Bronchial epithelial cell (primary cell): ENCODE measurements around the gene RECK. TPM values are rescaled to one million over a fixed set of nuclear protein-coding genes. Genes with fewer than 3 reads are reported as not detected.

Experiments
- DNase-seq: peaks from one replicate; pipeline ENCODE4 v3.0.0-alpha.2; 2010; ENCODE audit warnings: low read depth
- FAIRE-seq: peaks from 2 replicates; lab custom pipeline; 2011; peaks lifted over from hg19 to GRCh38; lab: Jason Lieb, UNC
- H3K27me3 ChIP-seq: 2 replicates; pipeline ENCODE4 v1.5.1; 2011; ENCODE audit warnings: low read length; ENCODE audit not compliant: control insufficient read depth, insufficient read depth
- H3K36me3 ChIP-seq: 2 replicates; pipeline ENCODE4 v1.5.1; 2011; ENCODE audit warnings: low read length; ENCODE audit not compliant: control insufficient read depth, insufficient read depth
- H3K4me3 ChIP-seq: 2 replicates; pipeline ENCODE4 v1.5.1; 2011; ENCODE audit warnings: mild to moderate bottlenecking, low read depth, low read length, control low read depth
- total RNA-seq: library from RNA; depleted of rRNA; stranded (reverse); fragments of >200 nt; gene quantifications from 2 replicates; pipeline ENCODE4 v1.2.1, GENCODE V29; 2014
- TF ChIP-seq, protein P1 (sequence below): IDR thresholded peaks from 2 replicates; pipeline ENCODE4 v1.5.1; 2011; ENCODE audit warnings: mild to moderate bottlenecking, moderate library complexity, low read length, control low read depth, inconsistent platforms; ENCODE audit not compliant: insufficient read depth, severe bottlenecking

RECK gene
- total RNA-seq, 1 donor from 2014 or later = 1.3 TPM

DNA sequence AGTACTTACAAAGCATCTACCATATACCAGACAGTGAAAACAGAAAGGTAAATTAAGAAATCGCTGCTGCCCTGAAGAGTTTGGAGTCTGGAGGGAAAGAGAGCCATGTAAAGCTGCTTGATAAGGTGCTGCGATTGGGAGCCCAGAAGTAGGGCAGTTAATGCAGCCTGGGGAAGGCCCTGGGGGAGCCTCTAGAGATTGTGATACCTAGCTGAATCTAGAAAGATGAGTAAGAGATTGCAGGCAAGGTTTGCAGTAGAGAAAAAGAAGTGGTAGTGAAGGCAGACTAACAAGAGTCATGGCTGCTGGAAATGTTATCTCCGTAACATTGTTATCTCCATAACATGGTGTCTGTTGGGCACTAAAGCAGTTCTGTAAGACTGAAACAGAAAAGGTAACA lies 75.8 kb downstream of the RECK start:
- DNase-seq = no peak
- Histone ChIP-seq H3K36me3 (no peaks in the 10 kb centered on the region), H3K27me3 (no peaks in the 10 kb centered on the region), H3K4me3 (no peak overlapping the region)
- no peak for FAIRE-seq
- TF ChIP-seq, protein P1, sequence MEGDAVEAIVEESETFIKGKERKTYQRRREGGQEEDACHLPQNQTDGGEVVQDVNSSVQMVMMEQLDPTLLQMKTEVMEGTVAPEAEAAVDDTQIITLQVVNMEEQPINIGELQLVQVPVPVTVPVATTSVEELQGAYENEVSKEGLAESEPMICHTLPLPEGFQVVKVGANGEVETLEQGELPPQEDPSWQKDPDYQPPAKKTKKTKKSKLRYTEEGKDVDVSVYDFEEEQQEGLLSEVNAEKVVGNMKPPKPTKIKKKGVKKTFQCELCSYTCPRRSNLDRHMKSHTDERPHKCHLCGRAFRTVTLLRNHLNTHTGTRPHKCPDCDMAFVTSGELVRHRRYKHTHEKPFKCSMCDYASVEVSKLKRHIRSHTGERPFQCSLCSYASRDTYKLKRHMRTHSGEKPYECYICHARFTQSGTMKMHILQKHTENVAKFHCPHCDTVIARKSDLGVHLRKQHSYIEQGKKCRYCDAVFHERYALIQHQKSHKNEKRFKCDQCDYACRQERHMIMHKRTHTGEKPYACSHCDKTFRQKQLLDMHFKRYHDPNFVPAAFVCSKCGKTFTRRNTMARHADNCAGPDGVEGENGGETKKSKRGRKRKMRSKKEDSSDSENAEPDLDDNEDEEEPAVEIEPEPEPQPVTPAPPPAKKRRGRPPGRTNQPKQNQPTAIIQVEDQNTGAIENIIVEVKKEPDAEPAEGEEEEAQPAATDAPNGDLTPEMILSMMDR = no peak

DNA sequence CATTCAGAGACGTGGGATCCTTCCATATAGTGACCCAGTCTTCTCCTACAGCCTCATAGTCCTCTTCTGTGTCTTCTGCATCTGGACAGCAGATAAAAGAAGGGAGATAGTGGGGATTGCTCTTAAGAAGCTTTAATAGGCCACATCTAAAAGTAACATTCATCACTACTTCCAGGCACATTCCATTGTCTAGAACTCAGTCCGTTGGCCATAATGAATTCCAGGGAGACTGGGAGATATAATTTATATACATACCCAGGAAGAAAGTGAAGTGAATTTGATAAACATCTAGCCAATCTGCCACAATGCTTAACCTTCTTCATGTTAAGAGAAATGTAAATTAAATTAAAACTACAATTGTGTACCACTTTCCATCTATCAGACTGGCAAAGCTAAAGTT lies 77.3 kb downstream of the RECK start:
- no peaks in the 10 kb centered on the region for H3K27me3 ChIP-seq

DNA sequence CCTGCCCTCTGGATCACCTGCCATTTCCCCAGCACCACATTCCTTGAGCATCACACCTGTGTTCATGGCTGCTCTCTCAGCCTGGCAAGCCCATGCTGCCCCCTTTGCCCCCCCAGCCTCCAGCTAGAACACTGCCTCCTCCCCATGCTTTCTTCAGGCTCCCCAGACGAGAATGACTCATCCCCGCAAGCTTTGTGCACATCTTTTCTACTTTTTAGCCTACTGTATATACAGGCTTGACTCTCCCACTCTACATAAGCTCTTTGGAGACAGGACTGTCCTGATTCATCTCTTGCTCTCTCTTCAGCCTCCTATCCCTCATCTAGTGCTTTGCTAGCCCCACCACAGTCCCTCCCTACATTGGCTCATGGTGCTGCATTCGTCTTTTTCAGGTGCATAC lies 79.9 kb downstream of the RECK start:
- DNase-seq = no peak
- Histone ChIP-seq H3K27me3 (peaks cover 2% of the 10 kb centered on the region), H3K36me3 (no peaks in the 10 kb centered on the region), H3K4me3 (no peak overlapping the region)
- FAIRE-seq = no peak
- TF ChIP-seq, protein P1 = no peak

More for the DNA sequence above, 77.3 kb downstream of the RECK start:
- no peak for FAIRE-seq
- DNase-seq = no peak
- Histone ChIP-seq H3K36me3 (no peaks in the 10 kb centered on the region), H3K4me3 (no peak overlapping the region)
- TF ChIP-seq, protein P1 = no peak

DNA sequence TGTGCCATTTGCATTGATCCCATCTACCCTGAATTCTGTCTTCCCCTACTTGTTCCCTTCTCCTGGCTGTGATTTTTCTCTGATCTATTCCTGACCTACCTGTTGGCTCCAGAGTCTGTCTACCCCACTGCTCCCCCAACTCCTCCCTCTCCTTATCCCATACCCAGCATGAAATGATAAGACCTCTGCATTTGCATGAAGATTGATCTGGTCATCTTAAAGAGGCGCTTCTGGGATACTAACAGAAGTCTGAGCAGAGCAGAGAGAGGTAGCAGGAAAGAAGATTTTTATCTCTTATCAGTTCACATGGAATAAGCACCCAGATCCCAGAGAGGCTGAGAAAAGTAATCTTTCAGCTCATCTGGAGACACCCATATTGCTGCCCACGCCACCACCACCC lies 81.5 kb downstream of the RECK start:
- FAIRE-seq = no peak
- Histone ChIP-seq H3K4me3 (no peak overlapping the region), H3K27me3 (peaks cover 2% of the 10 kb centered on the region), H3K36me3 (no peaks in the 10 kb centered on the region)
- DNase-seq = no peak
- TF ChIP-seq, protein P1 = no peak

DNA sequence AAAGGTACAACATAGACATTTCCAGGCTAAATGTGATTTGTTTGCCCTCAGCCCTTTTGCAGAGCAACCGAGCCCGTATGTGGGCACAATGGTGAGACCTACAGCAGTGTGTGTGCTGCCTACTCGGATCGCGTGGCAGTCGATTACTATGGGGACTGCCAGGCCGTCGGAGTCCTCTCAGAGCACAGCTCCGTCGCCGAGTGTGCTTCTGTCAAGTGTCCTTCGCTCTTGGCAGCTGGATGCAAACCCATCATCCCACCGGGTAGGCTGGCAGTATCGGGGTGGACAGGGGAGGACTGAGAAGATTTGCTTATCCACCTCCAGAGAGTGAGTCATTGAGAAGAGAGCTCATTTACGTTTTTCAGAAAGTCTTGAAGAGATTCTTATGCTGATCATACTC lies 82.0 kb downstream of the RECK start:
- H3K36me3 ChIP-seq = no peaks in the 10 kb centered on the region
- H3K4me3 ChIP-seq = no peak overlapping the region
- DNase-seq (peak; percentile 12), FAIRE-seq (no peak)
- TF ChIP-seq, protein P1 = no peak
- peaks cover 2% of the 10 kb centered on the region for H3K27me3 ChIP-seq

DNA sequence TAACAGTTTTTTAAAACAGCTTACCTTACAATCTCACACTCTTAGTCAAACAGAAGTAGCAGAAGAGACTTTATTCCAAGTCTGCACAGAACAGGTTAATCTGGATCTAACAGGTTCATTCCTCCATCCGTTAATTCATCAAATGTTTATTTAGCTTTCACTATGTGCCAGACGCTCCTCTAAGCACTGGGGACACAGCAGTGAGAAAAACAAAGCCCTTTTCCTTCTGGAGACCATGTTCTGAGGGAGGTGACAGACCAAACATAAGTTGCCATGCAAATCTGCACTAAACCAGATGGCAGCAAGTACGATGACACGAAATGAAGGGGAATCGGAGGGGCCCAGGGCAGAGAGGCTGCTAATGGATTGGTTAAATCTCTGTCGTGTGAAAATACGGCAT lies 82.8 kb downstream of the RECK start:
- Histone ChIP-seq H3K4me3 (no peak overlapping the region), H3K27me3 (peaks cover 2% of the 10 kb centered on the region), H3K36me3 (no peaks in the 10 kb centered on the region)
- DNase-seq (no peak), FAIRE-seq (peak; percentile 23)
- TF ChIP-seq, protein P1 = no peak
